Endothelial cell of umbilical vein (primary cell): ENCODE data around the gene EVC. TPM values are rescaled to one million over a fixed set of nuclear protein-coding genes. Genes with fewer than 3 reads are reported as not detected.

ENCODE experiments used
- BruUV-seq: library from RNA; stranded (reverse); fragments of 400-500 nt; replicated peaks from 2 replicates; lab custom pipeline; 2021; lab: Mats Ljungman, UMichigan
- CTCF ChIA-PET: fragments of 300-600, 350-600 bp; sonication (Branson Sonifier 250); formaldehyde crosslinking; loops from one replicate; lab custom pipeline; 2021; ENCODE audit warnings: antibody characterized with exemption, inconsistent platforms; lab: Charles Lee
- POLR2A ChIA-PET: fragments of 300-600, 350-600 bp; sonication (Branson Sonifier 250); formaldehyde crosslinking; loops from one replicate; lab custom pipeline; 2021; ENCODE audit warnings: antibody characterized with exemption, inconsistent platforms; lab: Charles Lee
- DNase-seq: peaks from one replicate; pipeline ENCODE4 v3.0.0-alpha.2; 2011; ENCODE audit warnings: low read depth, low spot score
- FAIRE-seq: peaks from 2 replicates; lab custom pipeline; 2011; peaks lifted over from hg19 to GRCh38; lab: Jason Lieb, UNC
- H2AFZ ChIP-seq: 2 replicates; pipeline ENCODE4 v1.6.0; 2012; ENCODE audit warnings: low read depth, low read length, control low read depth, inconsistent platforms
- H3K27ac ChIP-seq: 2 replicates; pipeline ENCODE4 v1.5.1; 2011; ENCODE audit warnings: low read depth, mild to moderate bottlenecking, control low read depth, low read length, moderate library complexity; ENCODE audit not compliant: insufficient read depth
- H3K27me3 ChIP-seq, 2 experiments: 2 replicates each; pipeline versions ENCODE4 v1.6.0 to v1.6.1; 2011; ENCODE audit warnings: low read length in 2 of 2, mixed read lengths in 1 of 2; ENCODE audit not compliant: control insufficient read depth in 2 of 2, insufficient read depth in 2 of 2
- H3K36me3 ChIP-seq, 2 experiments: 2 replicates in 1 of 2; 3 replicates in 1 of 2; pipeline ENCODE4 v1.5.1; 2011; ENCODE audit warnings: low read length in 2 of 2, mild to moderate bottlenecking in 1 of 2, moderate library complexity in 1 of 2; ENCODE audit not compliant: control insufficient read depth in 2 of 2, insufficient read depth in 2 of 2; ENCODE audit errors: extremely low read depth in 1 of 2
- H3K4me1 ChIP-seq: 3 replicates; pipeline ENCODE4 v1.5.1; 2011; ENCODE audit warnings: mild to moderate bottlenecking, low read length; ENCODE audit not compliant: control insufficient read depth, insufficient read depth; ENCODE audit errors: extremely low read depth
- H3K4me2 ChIP-seq: 2 replicates; pipeline ENCODE4 v1.6.1; 2011; ENCODE audit warnings: low read length, control low read depth, mixed read lengths; ENCODE audit not compliant: insufficient read depth
- H3K4me3 ChIP-seq, 3 experiments: fragments of 200-600 bp in 1 of 3; sonication (generic), shearing (Covaris generic) in 1 of 3; replicated peaks in 1 of 3; 2 replicates each; pipeline ENCODE4 v1.5.1; 2011 to 2016; ENCODE audit warnings: control low read depth in 3 of 3, low read length in 3 of 3, mild to moderate bottlenecking in 2 of 3, inconsistent platforms in 1 of 3, low read depth in 1 of 3, moderate library complexity in 1 of 3; ENCODE audit not compliant: insufficient read depth in 1 of 3
- H3K79me2 ChIP-seq: 2 replicates; pipeline ENCODE4 v1.6.0; 2012; ENCODE audit warnings: low read length, inconsistent platforms; ENCODE audit not compliant: control insufficient read depth, insufficient read depth
- H3K9ac ChIP-seq: replicated peaks from 2 replicates; pipeline ENCODE3; 2011; ENCODE audit warnings: low read length, control low read depth; ENCODE audit not compliant: insufficient read depth; ENCODE audit errors: extremely low read depth
- H3K9me1 ChIP-seq: replicated peaks from 3 replicates; pipeline ENCODE4 v1.6.0; 2011; ENCODE audit warnings: mild to moderate bottlenecking, low read length; ENCODE audit not compliant: control insufficient read depth, insufficient read depth; ENCODE audit errors: extremely low read depth
- H3K9me3 ChIP-seq: replicated peaks from 2 replicates; pipeline ENCODE4 v1.5.1; 2012; ENCODE audit warnings: low read length, inconsistent platforms; ENCODE audit not compliant: control insufficient read depth, insufficient read depth
- H4K20me1 ChIP-seq: replicated peaks from 2 replicates; pipeline ENCODE3; 2011; ENCODE audit warnings: mild to moderate bottlenecking, low read length; ENCODE audit not compliant: control insufficient read depth, insufficient read depth; ENCODE audit errors: extremely low read depth
- EZH2 ChIP-seq: IDR thresholded peaks from 2 replicates; pipeline ENCODE4 v1.6.1; 2012; ENCODE audit warnings: borderline replicate concordance, low read depth, mild to moderate bottlenecking, moderate library complexity, low read length, inconsistent platforms; ENCODE audit not compliant: severe bottlenecking
- FOS ChIP-seq: IDR thresholded peaks from 2 replicates; pipeline ENCODE4 v1.6.1; 2011; ENCODE audit warnings: mild to moderate bottlenecking, low read length, moderate library complexity, borderline replicate concordance; ENCODE audit not compliant: insufficient read depth
- GATA2 ChIP-seq: IDR thresholded peaks from 2 replicates; pipeline ENCODE4 v1.7.0; 2011; ENCODE audit warnings: low read depth, mild to moderate bottlenecking, moderate library complexity, mixed read lengths, low read length; ENCODE audit not compliant: insufficient read length, insufficient read depth
- JUN ChIP-seq: IDR thresholded peaks from 2 replicates; pipeline ENCODE4 v1.6.1; 2011; ENCODE audit warnings: borderline replicate concordance, low read depth; ENCODE audit not compliant: insufficient read length, insufficient read depth
- MYC ChIP-seq: IDR thresholded peaks from one replicate; pipeline ENCODE4 v1.6.1; 2011; ENCODE audit warnings: mild to moderate bottlenecking, low read depth, low read length
- POLR2A ChIP-seq: IDR thresholded peaks from 2 replicates; pipeline ENCODE4 v1.6.1; 2012; ENCODE audit warnings: low read depth, mild to moderate bottlenecking, control low read depth, low read length
- POLR2AphosphoS5 ChIP-seq: IDR thresholded peaks from 2 replicates; pipeline ENCODE4 v1.6.1; 2012; ENCODE audit warnings: low read depth, mild to moderate bottlenecking, control low read depth, low read length, moderate library complexity; ENCODE audit not compliant: insufficient read depth
- dilution Hi-C: fragments of 300-500 bp; cut with MboI; formaldehyde crosslinking; loops from one replicate; pipeline ENCODE4 v1.15.0; 2019; ENCODE audit warnings: low sequenced_read_pairs; ENCODE audit not compliant: extremely low pct_ligation_motif_present
- intact Hi-C: fragments of 100-400 bp; cut with micrococcal nuclease; formaldehyde crosslinking; loops from one replicate; pipeline ENCODE4 v1.10.0; 2022
- polyA plus RNA-seq, 4 experiments: library from polyadenylated mRNA; depleted of rRNA in 3 of 4; stranded (reverse) in 3 of 4; unstranded in 1 of 4; fragments of >200 nt; gene quantifications; 2 replicates each; pipeline versions ENCODE4 v1.2.1 to v1.2.3, GENCODE V29; 2011 to 2012; ENCODE audit warnings: missing spikeins in 1 of 4
- total RNA-seq: library from RNA; stranded (reverse); gene quantifications from 2 replicates; pipeline ENCODE4 v1.2.3, GENCODE V29; 2021
- TF ChIP-seq, protein P1 (sequence below): IDR thresholded peaks from 2 replicates; pipeline ENCODE4 v1.6.1; 2011; ENCODE audit not compliant: insufficient read depth, insufficient read length
- TF ChIP-seq, protein P2 (sequence below), 2 donors: IDR thresholded peaks; 1 replicate in 1 of 2; 2 replicates in 1 of 2; pipeline ENCODE4 v1.5.1; 2011; ENCODE audit warnings: low read length in 2 of 2, mild to moderate bottlenecking in 2 of 2, moderate library complexity in 2 of 2, control low read depth in 1 of 2, inconsistent platforms in 1 of 2, low read depth in 1 of 2; ENCODE audit not compliant: insufficient read depth in 1 of 2; ENCODE audit errors: extremely low read depth in 1 of 2

EVC gene
- total and polyA plus RNA-seq, 2 donors (not counting 3 experiments of a cell fraction or from before 2014, with no cell fraction given), result 6.3 to 31.6 TPM

DNA sequence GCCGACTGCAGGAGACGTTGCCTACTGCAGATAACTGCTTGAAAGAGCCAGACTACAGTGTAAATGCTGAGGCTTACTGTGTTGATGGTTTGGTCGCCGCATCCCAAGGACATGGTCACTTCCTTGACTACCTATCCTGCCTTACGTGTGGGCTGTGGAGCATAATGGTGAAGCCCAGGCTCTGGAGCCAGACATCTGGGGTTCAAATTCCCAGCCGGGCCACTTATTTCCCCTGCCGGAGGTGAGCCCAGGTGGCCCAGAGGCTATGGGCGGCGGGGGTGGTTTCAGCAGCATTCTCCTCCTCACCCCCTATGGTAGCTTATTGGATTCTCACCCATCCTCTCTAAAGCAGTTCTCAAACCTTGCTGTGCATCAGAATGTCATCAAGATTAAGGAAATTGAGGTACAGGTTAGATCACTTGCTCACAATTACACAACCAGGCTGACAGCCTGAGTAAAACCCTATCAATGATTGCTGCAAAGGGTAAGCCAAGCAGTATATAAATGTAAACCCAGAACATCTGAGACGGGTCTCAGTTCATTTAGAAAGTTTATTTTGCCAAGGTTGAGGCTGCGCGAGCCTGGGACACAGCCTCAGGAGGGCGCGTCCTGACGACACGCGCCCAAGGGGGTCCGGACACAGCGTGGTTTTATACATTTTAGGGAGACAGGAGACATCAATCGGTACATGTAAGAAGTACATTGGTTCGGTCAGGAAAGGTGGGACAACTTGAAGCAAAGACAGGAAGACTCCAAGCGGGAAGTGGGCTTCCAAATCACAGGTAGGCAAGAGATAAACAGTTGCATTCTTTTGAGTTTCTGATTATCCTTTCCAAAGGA, 48.5 kb downstream of the EVC start:
- dilution Hi-C loops, result no loop called here
- BruUV-seq, result no TSS peak
- POLR2A ChIA-PET, result no interaction called here
- H3K4me3 ChIP-seq, result no peak overlapping the region
- no peaks in the 10 kb centered on the region for H4K20me1 ChIP-seq
- peaks cover 10% of the 10 kb centered on the region for H3K4me1 ChIP-seq
- no peak overlapping the region for H3K4me2 ChIP-seq
- H2AFZ ChIP-seq, result no peak overlapping the region
- H3K9me3 ChIP-seq, result no peaks in the 10 kb centered on the region
- no peaks in the 10 kb centered on the region for H3K9me1 ChIP-seq
- TF ChIP-seq, protein P1, sequence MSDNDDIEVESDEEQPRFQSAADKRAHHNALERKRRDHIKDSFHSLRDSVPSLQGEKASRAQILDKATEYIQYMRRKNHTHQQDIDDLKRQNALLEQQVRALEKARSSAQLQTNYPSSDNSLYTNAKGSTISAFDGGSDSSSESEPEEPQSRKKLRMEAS, result no peak
- TF ChIP-seq POLR2AphosphoS5 (no peak), JUN (no peak), EZH2 (no peak), FOS (no peak), MYC (no peak), POLR2A (no peak), GATA2 (no peak)
- TF ChIP-seq, protein P2, sequence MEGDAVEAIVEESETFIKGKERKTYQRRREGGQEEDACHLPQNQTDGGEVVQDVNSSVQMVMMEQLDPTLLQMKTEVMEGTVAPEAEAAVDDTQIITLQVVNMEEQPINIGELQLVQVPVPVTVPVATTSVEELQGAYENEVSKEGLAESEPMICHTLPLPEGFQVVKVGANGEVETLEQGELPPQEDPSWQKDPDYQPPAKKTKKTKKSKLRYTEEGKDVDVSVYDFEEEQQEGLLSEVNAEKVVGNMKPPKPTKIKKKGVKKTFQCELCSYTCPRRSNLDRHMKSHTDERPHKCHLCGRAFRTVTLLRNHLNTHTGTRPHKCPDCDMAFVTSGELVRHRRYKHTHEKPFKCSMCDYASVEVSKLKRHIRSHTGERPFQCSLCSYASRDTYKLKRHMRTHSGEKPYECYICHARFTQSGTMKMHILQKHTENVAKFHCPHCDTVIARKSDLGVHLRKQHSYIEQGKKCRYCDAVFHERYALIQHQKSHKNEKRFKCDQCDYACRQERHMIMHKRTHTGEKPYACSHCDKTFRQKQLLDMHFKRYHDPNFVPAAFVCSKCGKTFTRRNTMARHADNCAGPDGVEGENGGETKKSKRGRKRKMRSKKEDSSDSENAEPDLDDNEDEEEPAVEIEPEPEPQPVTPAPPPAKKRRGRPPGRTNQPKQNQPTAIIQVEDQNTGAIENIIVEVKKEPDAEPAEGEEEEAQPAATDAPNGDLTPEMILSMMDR (IDR thresholded peaks at IDR 0.05; ENCODE audit: extremely low read depth in 1 of 2, insufficient read depth in 1 of 2, low read depth in 1 of 2, low read length in 2 of 2), result no peak
- H3K27me3 ChIP-seq, result no peaks in the 10 kb centered on the region
- H3K79me2 ChIP-seq, result no peaks in the 10 kb centered on the region
- no peak overlapping the region for H3K9ac ChIP-seq
- peak overlapping the region; percentile 18 for H3K27ac ChIP-seq
- CTCF ChIA-PET, result no interaction called here
- no peak for DNase-seq
- H3K36me3 ChIP-seq, result peaks cover 0 to 19% of the 10 kb centered on the region in 2 experiments
- FAIRE-seq, result no peak
- intact Hi-C loops, result no loop called here
